HepG2 (cell line): ENCODE measurements around the gene NAGK. TPM values are rescaled to one million over a fixed set of nuclear protein-coding genes. Genes with fewer than 3 reads are reported as not detected.
"Not testable (repeated sequence)": the region's sequence is repeated elsewhere in the genome, so short reads cannot be mapped to it uniquely, and the experiment has no call there.

Experiments used
- ATAC-seq: fragments of 200-7000 bp; cut with Tn5 transposase; 3 replicates; pipeline ENCODE4 v1.9.1; 2020; ENCODE audit warnings: mild to moderate bottlenecking, moderate library complexity
- BruUV-seq: library from RNA; stranded (reverse); fragments of 400-500 nt; replicated peaks from 2 replicates; lab custom pipeline; 2021; lab: Mats Ljungman, UMichigan
- CTCF ChIA-PET: fragments of 300-600 bp; formaldehyde crosslinking; extraction: SDS; loops from one replicate; lab custom pipeline; 2021; ENCODE audit warnings: low total read pairs, inconsistent platforms, low intra/inter-chr PET ratio; lab: Yijun Ruan, JAX
- POLR2A ChIA-PET: fragments of 350-600 bp; sonication (Branson Sonifier 250); formaldehyde crosslinking; loops from one replicate; lab custom pipeline; 2020; ENCODE audit warnings: antibody characterized with exemption, inconsistent platforms; lab: Yijun Ruan, JAX
- DNase-seq: peaks from one replicate; pipeline ENCODE4 v3.0.0-alpha.2; 2015; ENCODE audit warnings: low spot score
- FAIRE-seq: peaks from 3 replicates; lab custom pipeline; 2011; peaks lifted over from hg19 to GRCh38; lab: Jason Lieb, UNC
- H2AFZ ChIP-seq: one replicate; pipeline ENCODE4 v1.6.1; 2011; ENCODE audit warnings: low read length, inconsistent platforms
- H3K27ac ChIP-seq: fragments of 300-600 bp; 3 replicates; pipeline ENCODE4 v1.8.0; 2011; ENCODE audit warnings: mixed run types, mild to moderate bottlenecking, mixed read lengths, low read length, inconsistent platforms; ENCODE audit not compliant: insufficient read depth; ENCODE audit errors: extremely low read length
- H3K27me3 ChIP-seq, 2 experiments: fragments of 200-600 bp in 1 of 2; 2 replicates in 1 of 2; 3 replicates in 1 of 2; pipeline versions ENCODE4 v1.6.0 to v1.8.0; 2011; ENCODE audit warnings: low read length in 2 of 2, mild to moderate bottlenecking in 2 of 2, moderate library complexity in 2 of 2, inconsistent platforms in 1 of 2; ENCODE audit not compliant: insufficient read depth in 2 of 2, control insufficient read depth in 1 of 2
- H3K36me3 ChIP-seq, 2 experiments: fragments of 200-600 bp in 1 of 2; replicated peaks in 1 of 2; 2 replicates in 1 of 2; 3 replicates in 1 of 2; pipeline versions ENCODE4 v1.5.1 to v1.8.0; 2011; ENCODE audit warnings: low read length in 2 of 2, inconsistent platforms in 1 of 2; ENCODE audit not compliant: insufficient read depth in 2 of 2, control insufficient read depth in 1 of 2
- H3K4me1 ChIP-seq: 2 replicates; pipeline ENCODE4 v1.5.1; 2012; ENCODE audit warnings: low read length, inconsistent platforms; ENCODE audit not compliant: insufficient read depth
- H3K4me2 ChIP-seq: 2 replicates; pipeline ENCODE4 v1.6.0; 2011; ENCODE audit warnings: low read depth, low read length, inconsistent platforms
- H3K4me3 ChIP-seq, 3 experiments: fragments of 200-600 bp in 1 of 3; sonication (generic), shearing (Covaris generic) in 1 of 3; replicated peaks in 1 of 3; 2 replicates each; pipeline ENCODE4 v1.5.1; 2011 to 2016; ENCODE audit warnings: low read length in 3 of 3, inconsistent platforms in 2 of 3, low read depth in 2 of 3, mild to moderate bottlenecking in 2 of 3, control low read depth in 1 of 3, mixed read lengths in 1 of 3; ENCODE audit not compliant: insufficient read depth in 1 of 3
- H3K79me2 ChIP-seq: one replicate; pipeline ENCODE4 v1.6.1; 2011; ENCODE audit warnings: low read length, inconsistent platforms; ENCODE audit not compliant: insufficient read depth
- H3K9ac ChIP-seq: 2 replicates; pipeline ENCODE4 v1.6.0; 2011; ENCODE audit warnings: mild to moderate bottlenecking, low read depth, low read length, inconsistent platforms; ENCODE audit not compliant: insufficient read depth
- H3K9me3 ChIP-seq: 2 replicates; pipeline ENCODE4 v1.5.1; 2012; ENCODE audit warnings: mild to moderate bottlenecking, low read length
- H4K20me1 ChIP-seq: 2 replicates; pipeline ENCODE4 v1.6.0; 2011; ENCODE audit warnings: inconsistent platforms, mild to moderate bottlenecking, low read length, moderate library complexity; ENCODE audit not compliant: insufficient read depth
- BRCA1 ChIP-seq: sonication (generic); formaldehyde crosslinking; IDR thresholded peaks from 2 replicates; pipeline ENCODE4 v1.4.0; 2020; ENCODE audit warnings: missing genetic modification reagents
- IRF2 ChIP-seq: IDR thresholded peaks from 2 replicates; pipeline ENCODE4 v1.6.1; 2018; ENCODE audit warnings: missing genetic modification reagents, missing compliant biosample characterization
- MEIS2 ChIP-seq: sonication (generic); formaldehyde crosslinking; IDR thresholded peaks from 2 replicates; pipeline ENCODE4 v1.9.0; 2021; ENCODE audit warnings: mild to moderate bottlenecking, missing genetic modification reagents
- RFXAP ChIP-seq: sonication (generic); formaldehyde crosslinking; IDR thresholded peaks from 2 replicates; pipeline ENCODE4 v1.4.0; 2020; ENCODE audit warnings: missing genetic modification reagents, borderline replicate concordance
- ZFX ChIP-seq: sonication (generic); formaldehyde crosslinking; IDR thresholded peaks from 2 replicates; pipeline ENCODE4 v1.4.0; 2020; ENCODE audit warnings: mild to moderate bottlenecking, low read depth, missing genetic modification reagents, moderate library complexity
- ZNF136 ChIP-seq: sonication (generic); formaldehyde crosslinking; IDR thresholded peaks from 2 replicates; pipeline ENCODE4 v1.8.1; 2022; ENCODE audit warnings: low read depth, mild to moderate bottlenecking, moderate library complexity, missing genetic modification reagents
- ZNF205 ChIP-seq: IDR thresholded peaks from 2 replicates; pipeline ENCODE4 v1.6.1; 2018; ENCODE audit warnings: missing biosample characterization, missing genetic modification reagents
- ZNF678 ChIP-seq: sonication (generic); formaldehyde crosslinking; IDR thresholded peaks from 2 replicates; pipeline ENCODE4 v1.4.0; 2020; ENCODE audit warnings: mild to moderate bottlenecking, missing genetic modification reagents
- WGBS: methylation state at CpG from one replicate; pipeline ENCODE4 v1.1.6; 2017; ENCODE audit warnings: low lambda C conversion rate; 5-methylcytosine and 5-hydroxymethylcytosine counted together
- in situ Hi-C: cut with HindIII; loops from 2 replicates; pipeline ENCODE4 v1.10.0; 2017; ENCODE audit warnings: low pct_unique_long_range_greater_than_20kb; ENCODE audit not compliant: extremely low pct_ligation_motif_present
- intact Hi-C: fragments of 100-400 bp; cut with micrococcal nuclease; formaldehyde crosslinking; loops from one replicate; pipeline ENCODE4 v1.10.0; 2022; ENCODE audit not compliant: unreplicated experiment
- polyA plus RNA-seq, 8 experiments: library from polyadenylated mRNA; depleted of rRNA in 3 of 8; stranded (reverse) in 7 of 8; unstranded in 1 of 8; fragments of >200 nt; fragmentation: Illumina TruSeq in 4 of 8; extraction: Trizol in 4 of 8; gene quantifications; 2 replicates each; pipeline versions ENCODE4 v1.2.1 to v1.2.3, GENCODE V29; 2011 to 2016; ENCODE audit warnings: low read depth in 4 of 8, missing spikeins in 1 of 8, mixed read lengths in 1 of 8; ENCODE audit not compliant: insufficient read depth in 1 of 8
- total RNA-seq, 5 experiments: library from RNA; depleted of rRNA; stranded (reverse); fragments of >200 nt; fragmentation: Illumina TruSeq; extraction: Trizol; gene quantifications; 2 replicates each; pipeline ENCODE4 v1.2.3, GENCODE V29; 2016; ENCODE audit warnings: low read depth in 1 of 5
- TF ChIP-seq, protein P1 (sequence below): sonication (generic); formaldehyde crosslinking; IDR thresholded peaks from 2 replicates; pipeline ENCODE4 v1.4.0; 2020; ENCODE audit warnings: missing genetic modification reagents

The NAGK gene
- total and polyA plus RNA-seq, 2 of the 13 experiments (the other 11 are each of a cell fraction or from before 2014, with no cell fraction given), result 24.4 to 35.2 TPM

DNA sequence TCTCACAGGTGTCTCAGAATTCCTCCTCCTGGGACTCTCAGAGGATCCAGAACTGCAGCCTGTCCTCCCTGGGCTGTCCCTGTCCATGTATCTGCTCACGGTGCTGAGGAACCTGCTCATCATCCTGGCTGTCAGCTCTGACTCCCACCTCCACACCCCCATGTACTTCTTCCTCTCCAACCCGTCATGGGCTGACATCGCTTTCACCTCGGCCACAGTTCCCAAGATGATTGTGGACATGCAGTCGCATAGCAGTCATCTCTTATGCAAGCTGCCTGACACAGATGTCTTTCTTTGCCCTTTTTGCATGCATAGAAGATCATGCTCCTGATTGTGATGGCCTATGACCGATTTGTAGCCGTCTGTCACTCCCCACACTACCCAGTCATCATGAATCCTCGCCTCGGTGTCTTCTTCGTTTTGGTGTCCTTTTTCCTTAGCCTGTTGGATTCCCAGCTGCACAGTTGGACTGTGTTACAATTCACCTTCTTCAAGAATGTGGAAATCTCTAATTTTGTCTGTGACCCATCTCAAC is 13.2 kb upstream of the NAGK start:
- FAIRE-seq, H2AFZ ChIP-seq, H3K4me3 ChIP-seq, in situ Hi-C loops, H3K36me3 ChIP-seq, H4K20me1 ChIP-seq, ATAC-seq, H3K4me2 ChIP-seq, BruUV-seq, H3K9me3 ChIP-seq, intact Hi-C loops, H3K79me2 ChIP-seq, H3K9ac ChIP-seq, H3K27ac ChIP-seq, CTCF ChIA-PET, H3K4me1 ChIP-seq, DNase-seq: not testable (repeated sequence)
- peaks cover 2 to 36% of the 10 kb centered on the region in 2 experiments; a peak in 4 of 5 replicates for H3K27me3 ChIP-seq
- 14% methylated on average over 10 of the region's 10 CpGs for WGBS
- POLR2A ChIA-PET, result interaction anchor here (1.2 kb wide), 1 partner anchor 13 kb away, joined by 3 read pairs; the partner anchor contains the start of gene NAGK

DNA sequence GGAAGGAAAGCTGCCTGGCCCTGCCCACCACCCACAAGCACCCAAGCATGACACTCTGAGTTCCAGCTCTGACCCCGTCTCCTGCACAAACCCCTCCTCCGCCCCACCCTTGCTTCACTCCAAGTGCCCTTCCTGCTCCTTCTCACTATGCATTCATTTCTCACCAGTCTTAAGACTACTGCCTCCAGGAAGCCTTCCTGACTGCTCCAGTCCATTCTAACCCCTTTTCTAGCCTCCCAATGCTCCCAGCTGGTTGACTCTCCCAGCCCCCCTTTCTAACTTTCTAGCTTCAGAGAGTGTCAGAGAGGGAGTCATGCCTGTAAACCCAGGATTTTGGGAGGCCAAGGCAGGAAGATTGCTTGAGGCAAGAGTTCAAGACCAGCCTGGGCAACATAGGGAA is 8.2 kb upstream of the NAGK start:
- in situ Hi-C loops (no loop called here), intact Hi-C loops (no loop called here)
- POLR2A ChIA-PET, result interaction anchor here (1.4 kb wide), 1 partner anchor 8 kb away, joined by 7 read pairs; the partner anchor contains the start of gene NAGK
- H3K4me2 ChIP-seq, result no peak overlapping the region
- no peak for ATAC-seq
- H3K27me3 ChIP-seq, result peaks cover under 1 to 46% of the 10 kb centered on the region in 2 experiments; a peak in 4 of 5 replicates
- no peak overlapping the region for H3K9ac ChIP-seq
- no peaks in the 10 kb centered on the region for H3K36me3 ChIP-seq
- H4K20me1 ChIP-seq, result no peaks in the 10 kb centered on the region
- H2AFZ ChIP-seq, result no peak overlapping the region
- H3K4me1 ChIP-seq, result peaks cover 11% of the 10 kb centered on the region
- no peak for DNase-seq
- 28% methylated on average over 2 of the region's 2 CpGs for WGBS
- no peaks in the 10 kb centered on the region for H3K9me3 ChIP-seq
- TF ChIP-seq IRF2 (CRISPR knock-in tag), result no peak
- TF ChIP-seq ZNF678 (CRISPR knock-in tag), result no peak
- TF ChIP-seq MEIS2 (CRISPR knock-in tag), result no peak
- TF ChIP-seq, protein P1, sequence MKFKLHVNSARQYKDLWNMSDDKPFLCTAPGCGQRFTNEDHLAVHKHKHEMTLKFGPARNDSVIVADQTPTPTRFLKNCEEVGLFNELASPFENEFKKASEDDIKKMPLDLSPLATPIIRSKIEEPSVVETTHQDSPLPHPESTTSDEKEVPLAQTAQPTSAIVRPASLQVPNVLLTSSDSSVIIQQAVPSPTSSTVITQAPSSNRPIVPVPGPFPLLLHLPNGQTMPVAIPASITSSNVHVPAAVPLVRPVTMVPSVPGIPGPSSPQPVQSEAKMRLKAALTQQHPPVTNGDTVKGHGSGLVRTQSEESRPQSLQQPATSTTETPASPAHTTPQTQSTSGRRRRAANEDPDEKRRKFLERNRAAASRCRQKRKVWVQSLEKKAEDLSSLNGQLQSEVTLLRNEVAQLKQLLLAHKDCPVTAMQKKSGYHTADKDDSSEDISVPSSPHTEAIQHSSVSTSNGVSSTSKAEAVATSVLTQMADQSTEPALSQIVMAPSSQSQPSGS (CRISPR knock-in tag), result no peak
- TF ChIP-seq RFXAP (CRISPR knock-in tag), result no peak
- TF ChIP-seq BRCA1 (CRISPR knock-in tag), result no peak
- no peak for TF ChIP-seq ZFX (CRISPR knock-in tag)
- no peak for TF ChIP-seq ZNF205 (CRISPR knock-in tag)
- TF ChIP-seq ZNF136 (CRISPR knock-in tag), result no peak
- no TSS peak for BruUV-seq
- no peak for FAIRE-seq
- H3K27ac ChIP-seq, result no peak overlapping the region
- no peak overlapping the region for H3K4me3 ChIP-seq
- H3K79me2 ChIP-seq, result no peaks in the 10 kb centered on the region
- CTCF ChIA-PET, result no interaction called here
